GM15510 (cell line): ENCODE results near the gene ROPN1B.

Source experiments
- POLR2A ChIP-seq: IDR thresholded peaks from 3 replicates; pipeline ENCODE4 v1.6.1; 2011; ENCODE audit warnings: borderline replicate concordance; ENCODE audit not compliant: insufficient read length; ENCODE audit errors: extremely low read depth

Gene ROPN1B

GRCh38 chr3:126005951-126006350 is 37.0 kb downstream of the ROPN1B start:
- no peak for TF ChIP-seq POLR2A

- TF ChIP-seq POLR2A, result no peak
These were observed 39.2 kb downstream of the ROPN1B start for GRCh38 chr3:126008219-126008618.

- no peak for TF ChIP-seq POLR2A
These were observed 40.2 kb downstream of the ROPN1B start for GRCh38 chr3:126009181-126009580.

GRCh38 chr3:126013751-126014156 is 44.8 kb downstream of the ROPN1B start:
- TF ChIP-seq POLR2A, result no peak

- no peak for TF ChIP-seq POLR2A
These were observed 45.3 kb downstream of the ROPN1B start for GRCh38 chr3:126014252-126014651.

- TF ChIP-seq POLR2A, result no peak
These were observed 46.1 kb downstream of the ROPN1B start for GRCh38 chr3:126015075-126015474.

- no peak for TF ChIP-seq POLR2A
These were observed 47.6 kb downstream of the ROPN1B start for GRCh38 chr3:126016616-126017015.

- no peak for TF ChIP-seq POLR2A
These were observed 48.4 kb downstream of the ROPN1B start for GRCh38 chr3:126017362-126017761.

- no peak for TF ChIP-seq POLR2A
These were observed 49.6 kb downstream of the ROPN1B start for GRCh38 chr3:126018545-126018944.

- no peak for TF ChIP-seq POLR2A
These were observed 50.0 kb downstream of the ROPN1B start for GRCh38 chr3:126018995-126019394.

- no peak for TF ChIP-seq POLR2A
These were observed 50.7 kb downstream of the ROPN1B start for GRCh38 chr3:126019683-126020082.

- TF ChIP-seq POLR2A, result no peak
These were observed 52.2 kb downstream of the ROPN1B start for GRCh38 chr3:126021224-126021623.

- no peak for TF ChIP-seq POLR2A
These were observed 52.7 kb downstream of the ROPN1B start for GRCh38 chr3:126021702-126022101.

GRCh38 chr3:126022741-126023359 is 53.9 kb downstream of the ROPN1B start:
- no peak for TF ChIP-seq POLR2A

- no peak for TF ChIP-seq POLR2A
These were observed 54.4 kb downstream of the ROPN1B start for GRCh38 chr3:126023390-126023789.

- TF ChIP-seq POLR2A, result no peak
These were observed 55.3 kb downstream of the ROPN1B start for GRCh38 chr3:126024049-126024854.
